ENCODE data around the gene FGF22.

DNA sequence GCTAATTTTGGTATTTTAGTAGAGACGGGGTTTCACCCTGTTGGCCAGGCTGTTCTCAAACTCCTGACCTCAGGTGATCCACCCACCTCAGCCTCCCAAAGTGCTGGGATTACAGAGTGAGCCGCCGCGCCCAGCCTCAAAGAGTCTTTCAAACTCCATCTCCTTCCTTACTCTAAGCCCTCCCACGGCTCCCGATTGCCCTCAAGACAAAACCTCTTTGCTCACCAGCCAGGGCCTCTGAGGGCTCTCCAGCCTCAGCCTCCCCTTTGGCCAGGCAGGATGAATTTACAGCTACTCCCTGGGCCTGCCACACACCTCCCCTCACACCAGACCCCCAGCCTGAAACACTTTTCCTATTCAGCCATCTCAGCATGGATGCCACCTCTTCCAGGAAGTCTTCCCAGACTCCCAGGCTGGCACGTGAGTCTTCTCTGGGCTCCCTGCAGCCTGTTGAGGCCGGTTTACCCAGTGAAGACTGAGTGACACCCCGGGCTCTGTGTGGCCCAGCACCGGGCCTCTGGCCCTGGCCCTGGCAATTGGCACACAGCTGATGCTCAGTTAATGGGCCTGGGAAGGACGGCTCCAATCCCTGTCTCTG lies 48.0 kb downstream of the FGF22 start:
- TF ChIP-seq GATA2 (IDR thresholded peaks at IDR 0.05; ENCODE audit: low read depth, low read length) (no peak), GATA3 (IDR thresholded peaks at IDR 0.05; ENCODE audit: low read depth, low read length) (no peak)

Data from SH-SY5Y (cell line).